DOHH2 (cell line): ENCODE results near the gene PRPF18.

ENCODE experiments used
- CTCF ChIP-seq: fragments of 200-600 bp; sonication (generic); IDR thresholded peaks from one replicate; pipeline ENCODE4 v1.5.1; 2014; ENCODE audit warnings: antibody characterized with exemption, mild to moderate bottlenecking, low read depth, low read length; ENCODE audit not compliant: poor library complexity, severe bottlenecking
- EZH2phosphoT487 ChIP-seq: fragments of 200-600 bp; sonication (generic); IDR thresholded peaks from 2 replicates; pipeline ENCODE4 v1.6.1; 2017; ENCODE audit warnings: borderline replicate concordance, mild to moderate bottlenecking, antibody characterized with exemption, low read length, moderate library complexity, mixed read lengths

DNA sequence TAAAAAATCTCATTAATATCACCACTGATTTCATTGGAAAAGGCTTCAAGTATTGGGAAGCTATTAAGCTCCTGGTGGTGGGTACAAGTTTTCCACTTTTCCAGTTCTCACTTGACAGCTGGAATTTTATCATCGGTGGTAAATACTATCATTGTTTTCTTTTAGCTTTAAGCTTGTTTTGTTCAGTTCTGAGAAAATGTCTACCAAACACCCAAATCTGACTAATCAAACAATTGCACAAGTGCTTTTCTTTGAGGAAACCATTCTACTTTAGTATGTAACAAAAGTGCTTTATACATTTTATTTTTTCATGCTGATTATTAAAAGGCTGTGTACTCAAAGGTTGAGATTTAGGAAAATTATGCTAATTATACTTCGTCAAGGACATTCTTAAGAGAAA, 7.9 kb downstream of the PRPF18 start:
- TF ChIP-seq CTCF (no peak), EZH2phosphoT487 (no peak)
